Panc1 (cell line): ENCODE measurements around the gene RAP1GDS1. TPM values are rescaled to one million over a fixed set of nuclear protein-coding genes. Genes with fewer than 3 reads are reported as not detected.

ENCODE experiments used
- ATAC-seq: fragments of 200-7000 bp; cut with Tn5 transposase; 2 replicates; pipeline ENCODE4 v1.9.1; 2020; ENCODE audit warnings: mild to moderate bottlenecking, moderate library complexity
- BruUV-seq: library from RNA; stranded (reverse); fragments of 400-500 nt; replicated peaks from 2 replicates; lab custom pipeline; 2021; lab: Mats Ljungman, UMichigan
- CTCF ChIA-PET: fragments of 300-600 bp; sonication (Branson Sonifier 250); formaldehyde crosslinking; loops from one replicate; lab custom pipeline; 2022; ENCODE audit warnings: antibody characterized with exemption; lab: Charles Lee
- POLR2A ChIA-PET: fragments of 300-600 bp; sonication (Branson Sonifier 250); formaldehyde crosslinking; loops from one replicate; lab custom pipeline; 2022; ENCODE audit warnings: antibody characterized with exemption; lab: Charles Lee
- DNase-seq: peaks from one replicate; pipeline ENCODE4 v3.0.0-alpha.2; 2010; ENCODE audit warnings: low read depth, low spot score
- H3K27ac ChIP-seq: 2 replicates; pipeline ENCODE4 v1.5.1; 2011; ENCODE audit warnings: mild to moderate bottlenecking, low read length, inconsistent platforms
- H3K27me3 ChIP-seq: fragments of 200-500 bp; sonication (Bioruptor generic); 2 replicates; pipeline ENCODE4 v1.6.0; 2014; ENCODE audit warnings: low read length, inconsistent platforms; ENCODE audit not compliant: control insufficient read depth, insufficient read depth
- H3K36me3 ChIP-seq: fragments of 200-500 bp; sonication (Bioruptor generic); 2 replicates; pipeline ENCODE4 v1.5.1; 2014; ENCODE audit warnings: inconsistent platforms, mild to moderate bottlenecking, low read length, moderate library complexity; ENCODE audit not compliant: control insufficient read depth, insufficient read depth
- H3K4me1 ChIP-seq: 2 replicates; pipeline ENCODE4 v1.5.1; 2011; ENCODE audit warnings: inconsistent platforms, mild to moderate bottlenecking, low read length, moderate library complexity; ENCODE audit not compliant: control insufficient read depth, insufficient read depth
- H3K4me3 ChIP-seq, 2 experiments: 2 replicates each; pipeline ENCODE4 v1.5.1; 2011 to 2012; ENCODE audit warnings: low read depth in 2 of 2, low read length in 2 of 2, mild to moderate bottlenecking in 2 of 2, inconsistent platforms in 1 of 2, moderate library complexity in 1 of 2
- H3K9me3 ChIP-seq: fragments of 200-500 bp; sonication (Bioruptor generic); 2 replicates; pipeline ENCODE4 v1.5.1; 2014; ENCODE audit warnings: low read depth, mild to moderate bottlenecking, inconsistent platforms, low read length, moderate library complexity; ENCODE audit not compliant: control insufficient read depth, insufficient read depth
- POLR2AphosphoS5 ChIP-seq: IDR thresholded peaks from 2 replicates; pipeline ENCODE4 v1.6.1; 2012; ENCODE audit warnings: mild to moderate bottlenecking, low read depth, low read length, moderate library complexity
- REST ChIP-seq, 2 experiments: IDR thresholded peaks; 2 replicates each; pipeline ENCODE4 v1.6.1; 2011 to 2012; ENCODE audit warnings: low read depth in 2 of 2, control low read depth in 1 of 2, low read length in 1 of 2, mild to moderate bottlenecking in 1 of 2, moderate library complexity in 1 of 2; ENCODE audit not compliant: insufficient read depth in 1 of 2
- SIN3A ChIP-seq: IDR thresholded peaks from 2 replicates; pipeline ENCODE4 v1.6.1; 2012; ENCODE audit warnings: low read depth, mild to moderate bottlenecking, low read length, moderate library complexity, borderline replicate concordance; ENCODE audit not compliant: insufficient read depth
- TCF7L2 ChIP-seq: IDR thresholded peaks from 2 replicates; pipeline ENCODE4 v1.6.1; 2011; ENCODE audit warnings: mild to moderate bottlenecking, low read depth, low read length, inconsistent platforms
- in situ Hi-C: cut with HindIII; loops from 2 replicates; pipeline ENCODE4 v1.10.0; 2016; ENCODE audit warnings: low sequenced_read_pairs, low pct_unique_long_range_greater_than_20kb
- intact Hi-C: fragments of 100-400 bp; cut with micrococcal nuclease; formaldehyde crosslinking; loops from one replicate; pipeline ENCODE4 v1.10.0; 2022; ENCODE audit not compliant: unreplicated experiment
- total RNA-seq: library from RNA; stranded (reverse); gene quantifications from one replicate; pipeline ENCODE4 v1.2.1, GENCODE V29; 2021; ENCODE audit not compliant: unreplicated experiment
- TF ChIP-seq, protein P1 (sequence below): fragments of 450-650 bp; IDR thresholded peaks from 2 replicates; pipeline ENCODE4 v1.5.1; 2017; ENCODE audit warnings: mild to moderate bottlenecking

The RAP1GDS1 gene
- total RNA-seq, 1 experiment from 2014 or later: 39.7 TPM

GRCh38 chr4:98310867-98311266 is 49.7 kb downstream of the RAP1GDS1 start:
- intact Hi-C loops: no loop called here
- POLR2A ChIA-PET: no interaction called here
- no peak for DNase-seq
- Histone ChIP-seq H3K36me3 (no peaks in the 10 kb centered on the region; the same call in 1 of the 2 replicates), H3K27ac (no peak overlapping the region), H3K9me3 (no peaks in the 10 kb centered on the region), H3K27me3 (no peaks in the 10 kb centered on the region), H3K4me1 (no peaks in the 10 kb centered on the region), H3K4me3 (no peak overlapping the region)
- CTCF ChIA-PET: no interaction called here
- ATAC-seq: no peak
- TF ChIP-seq, protein P1, sequence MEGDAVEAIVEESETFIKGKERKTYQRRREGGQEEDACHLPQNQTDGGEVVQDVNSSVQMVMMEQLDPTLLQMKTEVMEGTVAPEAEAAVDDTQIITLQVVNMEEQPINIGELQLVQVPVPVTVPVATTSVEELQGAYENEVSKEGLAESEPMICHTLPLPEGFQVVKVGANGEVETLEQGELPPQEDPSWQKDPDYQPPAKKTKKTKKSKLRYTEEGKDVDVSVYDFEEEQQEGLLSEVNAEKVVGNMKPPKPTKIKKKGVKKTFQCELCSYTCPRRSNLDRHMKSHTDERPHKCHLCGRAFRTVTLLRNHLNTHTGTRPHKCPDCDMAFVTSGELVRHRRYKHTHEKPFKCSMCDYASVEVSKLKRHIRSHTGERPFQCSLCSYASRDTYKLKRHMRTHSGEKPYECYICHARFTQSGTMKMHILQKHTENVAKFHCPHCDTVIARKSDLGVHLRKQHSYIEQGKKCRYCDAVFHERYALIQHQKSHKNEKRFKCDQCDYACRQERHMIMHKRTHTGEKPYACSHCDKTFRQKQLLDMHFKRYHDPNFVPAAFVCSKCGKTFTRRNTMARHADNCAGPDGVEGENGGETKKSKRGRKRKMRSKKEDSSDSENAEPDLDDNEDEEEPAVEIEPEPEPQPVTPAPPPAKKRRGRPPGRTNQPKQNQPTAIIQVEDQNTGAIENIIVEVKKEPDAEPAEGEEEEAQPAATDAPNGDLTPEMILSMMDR: no peak
- no peak for TF ChIP-seq POLR2AphosphoS5
- no peak for TF ChIP-seq REST (IDR thresholded peaks at IDR 0.05; ENCODE audit: insufficient read depth in 1 of 2, low read depth in 2 of 2, low read length in 1 of 2)
- no peak for TF ChIP-seq SIN3A
- TF ChIP-seq TCF7L2: no peak
- BruUV-seq: no TSS peak
- in situ Hi-C loops: no loop called here

DNA sequence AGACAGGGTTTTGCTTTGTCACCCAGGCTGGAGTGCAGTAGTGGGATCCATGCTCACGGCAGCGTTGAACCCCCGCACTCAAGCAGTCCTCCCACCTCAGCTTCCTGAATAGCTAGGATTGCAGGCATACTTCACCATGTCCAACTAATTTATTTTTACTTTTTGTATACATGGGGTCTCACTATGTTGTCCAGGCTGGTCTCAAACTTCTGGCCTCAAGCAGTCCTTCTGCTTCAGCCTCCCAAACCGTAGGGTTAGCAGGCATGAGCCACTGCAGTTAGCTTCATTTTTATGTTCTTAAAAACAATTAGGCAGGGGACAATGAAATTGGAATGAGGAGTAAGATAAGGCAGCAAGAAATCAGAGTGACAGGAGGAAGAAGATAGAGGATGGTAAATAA is 50.5 kb downstream of the RAP1GDS1 start:
- intact Hi-C loops: no loop called here
- TF ChIP-seq, protein P1: no peak
- no peak for TF ChIP-seq SIN3A
- TF ChIP-seq POLR2AphosphoS5: no peak
- no peak for TF ChIP-seq TCF7L2
- no peak for TF ChIP-seq REST (IDR thresholded peaks at IDR 0.05; ENCODE audit: insufficient read depth in 1 of 2, low read depth in 2 of 2, low read length in 1 of 2)
- Histone ChIP-seq H3K9me3 (no peaks in the 10 kb centered on the region), H3K4me1 (no peaks in the 10 kb centered on the region), H3K27ac (no peak overlapping the region), H3K36me3 (no peaks in the 10 kb centered on the region; the same call in 1 of the 2 replicates), H3K27me3 (no peaks in the 10 kb centered on the region), H3K4me3 (no peak overlapping the region)
- BruUV-seq: no TSS peak
- in situ Hi-C loops: no loop called here
- ChIA-PET POLR2A (no interaction called here), CTCF (no interaction called here)
- DNase-seq: no peak
- no peak for ATAC-seq
